ENCODE data around the gene NSUN2.

NSUN2 gene

GRCh38 chr5:6604341-6604740 is 28.5 kb downstream of the NSUN2 start:
- DNase-seq (ENCODE audit: low read depth): no peak

- DNase-seq (ENCODE audit: low read depth): no peak
These were observed 29.2 kb downstream of the NSUN2 start for GRCh38 chr5:6603643-6604042.

- DNase-seq (ENCODE audit: low read depth): no peak
These were observed 30.4 kb downstream of the NSUN2 start for GRCh38 chr5:6602441-6602840.

- no peak for DNase-seq (ENCODE audit: low read depth)
These were observed 31.0 kb downstream of the NSUN2 start for GRCh38 chr5:6601816-6602215.

GRCh38 chr5:6601271-6601670 is 31.6 kb downstream of the NSUN2 start:
- DNase-seq (ENCODE audit: low read depth): no peak

GRCh38 chr5:6599739-6600138 is 33.1 kb downstream of the NSUN2 start:
- DNase-seq (ENCODE audit: low read depth): no peak

- no peak for DNase-seq (ENCODE audit: low read depth)
These were observed 34.4 kb downstream of the NSUN2 start for GRCh38 chr5:6598351-6598900.

GRCh38 chr5:6597557-6597956 is 35.3 kb downstream of the NSUN2 start:
- DNase-seq (ENCODE audit: low read depth): no peak

- DNase-seq (ENCODE audit: low read depth): no peak
These were observed 36.5 kb downstream of the NSUN2 start for GRCh38 chr5:6596388-6596787.

GRCh38 chr5:6595405-6595804 is 37.4 kb downstream of the NSUN2 start:
- no peak for DNase-seq (ENCODE audit: low read depth)

- DNase-seq (ENCODE audit: low read depth): no peak
These were observed 38.8 kb downstream of the NSUN2 start for GRCh38 chr5:6594066-6594465.

- no peak for DNase-seq (ENCODE audit: low read depth)
These were observed 39.5 kb downstream of the NSUN2 start for GRCh38 chr5:6593148-6594016.

- DNase-seq (ENCODE audit: low read depth): no peak
These were observed 40.2 kb downstream of the NSUN2 start for GRCh38 chr5:6592601-6593000.

GRCh38 chr5:6591671-6592288 is 41.1 kb downstream of the NSUN2 start:
- no peak for DNase-seq (ENCODE audit: low read depth)

- no peak for DNase-seq (ENCODE audit: low read depth)
These were observed 42.3 kb downstream of the NSUN2 start for GRCh38 chr5:6590581-6590980.

- DNase-seq (ENCODE audit: low read depth): no peak
These were observed 45.7 kb downstream of the NSUN2 start for GRCh38 chr5:6587171-6587570.

GRCh38 chr5:6586647-6587042 is 46.2 kb downstream of the NSUN2 start:
- no peak for DNase-seq (ENCODE audit: low read depth)

GRCh38 chr5:6585939-6586646 is 46.8 kb downstream of the NSUN2 start:
- no peak for DNase-seq (ENCODE audit: low read depth)

- DNase-seq (ENCODE audit: low read depth): no peak
These were observed 47.7 kb downstream of the NSUN2 start for GRCh38 chr5:6585168-6585567.

- no peak for DNase-seq (ENCODE audit: low read depth)
These were observed 48.1 kb downstream of the NSUN2 start for GRCh38 chr5:6584727-6585126.

GRCh38 chr5:6584101-6584645 is 48.7 kb downstream of the NSUN2 start:
- no peak for DNase-seq (ENCODE audit: low read depth)

Data from fibroblast of the conjunctiva (primary cell).